Body of pancreas (tissue), 4 donors: ENCODE measurements around the gene CTXN1. TPM values are rescaled to one million over a fixed set of nuclear protein-coding genes. Genes with fewer than 3 reads are reported as not detected.

Experiments used
- ATAC-seq: fragments of 150-250 bp; one replicate; pipeline ENCODE4 v1.9.1; 2016
- DNase-seq, 4 donors: peaks; one replicate each; pipeline ENCODE4 v3.0.0-alpha.2; 2019
- H3K27ac ChIP-seq, 4 donors: fragments of 200-600 bp; sonication (generic); 1 replicate in 3 of 4; 2 replicates in 1 of 4; pipeline versions ENCODE4 v1.5.1 to v1.6.1; 2016 to 2019; ENCODE audit warnings: mild to moderate bottlenecking in 1 of 4, mixed read lengths in 1 of 4, moderate library complexity in 1 of 4
- H3K27me3 ChIP-seq, 2 donors: fragments of 200-600 bp; sonication (generic); one replicate each; pipeline ENCODE4 v1.6.0; 2016; ENCODE audit warnings: mild to moderate bottlenecking in 1 of 2
- H3K36me3 ChIP-seq, 2 donors: fragments of 200-600 bp; sonication (generic); replicated peaks in 1 of 2; 2 replicates each; pipeline ENCODE4 v1.5.1; 2016; ENCODE audit warnings: low read depth in 2 of 2; ENCODE audit not compliant: insufficient read depth in 1 of 2
- H3K4me1 ChIP-seq: fragments of 200-600 bp; sonication (generic); one replicate; pipeline ENCODE4 v1.6.0; 2016
- H3K4me3 ChIP-seq, 2 donors: fragments of 200-600 bp; sonication (generic); 1 replicate in 1 of 2; 2 replicates in 1 of 2; pipeline ENCODE4 v1.5.1; 2016 to 2019
- H3K9me3 ChIP-seq, 3 donors: fragments of 200-600 bp; sonication (generic); 1 replicate in 2 of 3; 2 replicates in 1 of 3; pipeline ENCODE4 v1.5.1; 2016
- POLR2A ChIP-seq, 3 donors: fragments of 450-650 bp; IDR thresholded peaks; one replicate each; pipeline ENCODE4 v1.6.1; 2016; ENCODE audit warnings: antibody characterized with exemption in 3 of 3, mild to moderate bottlenecking in 2 of 3
- WGBS, 2 donors: methylation state at CpG; one replicate each; pipeline ENCODE4 v1.1.5; 2017; 5-methylcytosine and 5-hydroxymethylcytosine counted together
- intact Hi-C: fragments of 100-400 bp; cut with DNase I; formaldehyde crosslinking; loops from one replicate; pipeline ENCODE4 v1.15.1; 2023
- total RNA-seq, 2 donors: library from RNA; depleted of rRNA; stranded (reverse); fragments of >200 nt; gene quantifications; one replicate each; pipeline ENCODE4 v1.1.0, GENCODE V29; 2016
- TF ChIP-seq, protein P1 (sequence below), 7 experiments: fragments of 450-650 bp in 4 of 7; fragments of 200-600 bp in 3 of 7; sonication (generic) in 3 of 7; IDR thresholded peaks; one replicate each; pipeline ENCODE4 v1.5.1; 2016 to 2019; ENCODE audit warnings: antibody characterized with exemption in 7 of 7

The CTXN1 gene
- total RNA-seq, 2 donors from 2014 or later, result 5.7 to 10.2 TPM

DNA sequence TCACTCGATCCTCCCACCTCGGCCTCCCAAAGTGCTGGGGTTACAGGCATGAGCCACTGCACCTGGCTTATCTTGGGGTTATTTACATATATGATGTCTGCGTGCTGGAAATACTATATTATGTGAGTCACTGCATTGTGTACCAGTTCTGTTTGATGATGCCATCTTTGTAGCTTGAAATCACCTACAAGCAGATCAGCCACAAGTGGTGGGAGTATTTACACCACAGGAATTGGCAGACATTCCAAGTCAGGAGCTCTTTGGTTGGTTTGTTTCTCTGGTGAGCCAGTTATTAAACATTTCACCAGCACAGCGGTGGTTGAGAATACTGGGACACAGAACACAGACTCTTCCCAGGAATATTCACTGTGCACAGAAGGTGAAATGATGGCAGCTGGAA lies 22.0 kb upstream of the CTXN1 start:
- H3K4me1 ChIP-seq, result peaks cover 5% of the 10 kb centered on the region
- no peak for DNase-seq
- H3K27me3 ChIP-seq, result no peaks in the 10 kb centered on the region
- H3K27ac ChIP-seq, result no peak overlapping the region
- no peak for ATAC-seq
- H3K4me3 ChIP-seq, result no peak overlapping the region
- H3K9me3 ChIP-seq, result no peaks in the 10 kb centered on the region
- intact Hi-C loops, result loop anchor here (5.0 kb wide), 1 partner anchor 299 kb away; no protein-coding TSS in a partner anchor
- TF ChIP-seq, protein P1, sequence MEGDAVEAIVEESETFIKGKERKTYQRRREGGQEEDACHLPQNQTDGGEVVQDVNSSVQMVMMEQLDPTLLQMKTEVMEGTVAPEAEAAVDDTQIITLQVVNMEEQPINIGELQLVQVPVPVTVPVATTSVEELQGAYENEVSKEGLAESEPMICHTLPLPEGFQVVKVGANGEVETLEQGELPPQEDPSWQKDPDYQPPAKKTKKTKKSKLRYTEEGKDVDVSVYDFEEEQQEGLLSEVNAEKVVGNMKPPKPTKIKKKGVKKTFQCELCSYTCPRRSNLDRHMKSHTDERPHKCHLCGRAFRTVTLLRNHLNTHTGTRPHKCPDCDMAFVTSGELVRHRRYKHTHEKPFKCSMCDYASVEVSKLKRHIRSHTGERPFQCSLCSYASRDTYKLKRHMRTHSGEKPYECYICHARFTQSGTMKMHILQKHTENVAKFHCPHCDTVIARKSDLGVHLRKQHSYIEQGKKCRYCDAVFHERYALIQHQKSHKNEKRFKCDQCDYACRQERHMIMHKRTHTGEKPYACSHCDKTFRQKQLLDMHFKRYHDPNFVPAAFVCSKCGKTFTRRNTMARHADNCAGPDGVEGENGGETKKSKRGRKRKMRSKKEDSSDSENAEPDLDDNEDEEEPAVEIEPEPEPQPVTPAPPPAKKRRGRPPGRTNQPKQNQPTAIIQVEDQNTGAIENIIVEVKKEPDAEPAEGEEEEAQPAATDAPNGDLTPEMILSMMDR (IDR thresholded peaks at IDR 0.05), result no peak
- no peak for TF ChIP-seq POLR2A (IDR thresholded peaks at IDR 0.05)
- H3K36me3 ChIP-seq, result no peaks in the 10 kb centered on the region
- WGBS, 2 donors, result 94% methylated on average over 4 of the region's 4 CpGs

GRCh38 chr19:7944177-7944761 lies 18.3 kb upstream of the CTXN1 start:
- H3K27ac ChIP-seq, result peak overlapping the region; percentile 88 to 100 (median 96)
- intact Hi-C loops, result no loop called here

GRCh38 chr19:7943444-7944176 lies 17.7 kb upstream of the CTXN1 start, which contains the start of gene TIMM44:
TIMM44 (minus strand) TSS chr19:7943666; CDS start chr19:7943651, 15 bp downstream.
- TF ChIP-seq, protein P1 (IDR thresholded peaks at IDR 0.05), result no peak
- TF ChIP-seq POLR2A (IDR thresholded peaks at IDR 0.05), result peak; percentile 85 to 95 (median 87)
- DNase-seq (peak; percentile 99 to 100 (median 99)), ATAC-seq (peak; percentile 98)
- peaks cover 27% of the 10 kb centered on the region for H3K4me1 ChIP-seq
- WGBS, 2 donors, result 0 to 1% methylated on average over 17 to 50 of the region's 56 CpGs
- no peaks in the 10 kb centered on the region for H3K27me3 ChIP-seq
- H3K27ac ChIP-seq, result peak within 1 kb of the TSS; percentile 88 to 100 (median 96)
- intact Hi-C loops, result no loop called here
- H3K9me3 ChIP-seq, result no peaks in the 10 kb centered on the region
- peak within 1 kb of the TSS; percentile 52 to 57 for H3K4me3 ChIP-seq
- H3K36me3 ChIP-seq, result peaks cover 0 to 4% of the 10 kb centered on the region in 2 donors

More at GRCh38 chr19:7944177-7944761, 18.3 kb upstream of the CTXN1 start:
- WGBS, 2 donors, result 24 to 47% methylated on average over 11 to 18 of the region's 18 CpGs
- peaks cover 27% of the 10 kb centered on the region for H3K4me1 ChIP-seq
- ATAC-seq (peak; percentile 49), DNase-seq (peak; percentile 86 to 90 (median 88))
- H3K36me3 ChIP-seq, result peaks cover 0 to 4% of the 10 kb centered on the region in 2 donors
- H3K27me3 ChIP-seq, result no peaks in the 10 kb centered on the region
- H3K4me3 ChIP-seq, result peak overlapping the region in 1 of 2 donors; percentile 5
- no peaks in the 10 kb centered on the region for H3K9me3 ChIP-seq
- TF ChIP-seq, protein P1 (IDR thresholded peaks at IDR 0.05), result peak; percentile 79 to 94 (median 84)
- no peak for TF ChIP-seq POLR2A (IDR thresholded peaks at IDR 0.05)

GRCh38 chr19:7942981-7943443 lies 17.1 kb upstream of the CTXN1 start:
- intact Hi-C loops, result no loop called here

More at GRCh38 chr19:7942981-7943443, 17.1 kb upstream of the CTXN1 start:
- Histone ChIP-seq H3K9me3 (no peaks in the 10 kb centered on the region), H3K27me3 (no peaks in the 10 kb centered on the region), H3K4me3 (peak overlapping the region; percentile 52 to 57), H3K27ac (peak overlapping the region; percentile 87 to 100 (median 96)), H3K4me1 (peaks cover 27% of the 10 kb centered on the region), H3K36me3 (peaks cover 0 to 4% of the 10 kb centered on the region in 2 donors)
- 1 to 3% methylated on average over 33 of the region's 33 CpGs for WGBS, 2 donors
- ATAC-seq, result no peak
- DNase-seq, result peak in 2 of 4 donors; percentile 34 to 35
- TF ChIP-seq POLR2A (IDR thresholded peaks at IDR 0.05), result no peak
- TF ChIP-seq, protein P1 (IDR thresholded peaks at IDR 0.05), result no peak
